HG03342 (cell line): ENCODE measurements around the gene GIGYF1.
"Not testable (repeated sequence)": the region's sequence is repeated elsewhere in the genome, so short reads cannot be mapped to it uniquely, and the experiment has no call there.

Source experiments
- ATAC-seq: cut with Tn5 transposase; IDR thresholded peaks from one replicate; pipeline ENCODE4 v1.9.1; 2021; ENCODE audit warnings: mild to moderate bottlenecking, moderate library complexity; ENCODE audit not compliant: unreplicated experiment

Gene GIGYF1

DNA sequence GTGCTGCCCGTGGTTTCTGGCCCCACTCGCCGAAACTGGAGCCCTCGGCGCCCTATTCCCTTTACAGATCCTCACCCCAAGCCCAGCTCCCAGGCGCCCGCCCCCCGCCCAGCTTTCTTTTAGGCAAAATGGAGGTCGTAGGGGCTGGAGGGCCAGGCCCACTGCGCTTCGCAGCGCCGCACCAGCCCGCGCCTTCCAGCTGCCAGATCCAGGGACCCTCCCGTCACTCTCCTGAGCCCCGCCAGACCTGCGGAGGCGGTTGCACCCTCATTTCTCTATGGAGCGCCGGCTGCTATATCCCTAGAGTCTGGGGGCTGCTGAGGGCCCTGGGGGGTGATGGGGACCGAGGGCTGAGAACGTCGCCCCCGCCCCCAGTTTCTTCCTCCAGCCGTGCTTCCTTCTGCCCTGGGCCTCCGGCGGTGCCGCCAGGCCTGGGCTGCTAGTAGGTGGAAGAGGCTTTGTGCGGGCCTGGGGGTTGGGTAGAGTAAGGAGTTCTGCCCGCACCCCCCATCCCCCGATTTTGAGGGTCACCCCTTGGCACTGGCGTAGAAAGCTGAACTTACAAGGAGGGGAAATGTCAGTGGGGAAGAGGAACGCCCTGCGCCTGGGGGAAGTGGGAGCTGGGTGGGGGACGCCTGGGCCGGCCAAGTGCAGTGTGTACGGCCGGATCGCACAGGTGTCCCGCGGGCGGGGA is 19.5 kb downstream of the GIGYF1 start:
- ATAC-seq, result no peak

DNA sequence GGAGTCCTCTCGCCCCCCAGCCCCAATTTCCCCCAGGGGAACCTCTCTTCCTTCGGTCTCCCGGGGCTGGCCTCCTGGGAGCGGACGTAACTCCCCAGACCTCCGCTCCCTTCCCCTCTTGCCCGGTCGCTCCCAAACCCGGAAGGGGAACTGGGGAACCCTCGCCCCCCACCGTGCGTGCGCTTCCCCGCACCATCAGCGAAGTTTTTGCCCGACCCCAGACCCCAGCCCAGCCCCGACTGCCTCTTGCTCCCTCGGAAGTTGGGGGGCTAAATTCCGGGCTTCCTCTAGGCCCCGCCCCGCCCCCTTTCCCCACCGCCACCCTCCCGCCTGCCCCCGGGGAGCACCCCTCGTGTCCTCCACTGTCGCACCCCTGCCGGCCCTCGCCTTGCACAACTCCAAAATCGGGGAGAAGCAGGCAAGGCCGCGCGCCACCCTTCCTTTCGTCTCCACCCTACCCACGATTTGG is 20.1 kb downstream of the GIGYF1 start:
- ATAC-seq, result no peak

DNA sequence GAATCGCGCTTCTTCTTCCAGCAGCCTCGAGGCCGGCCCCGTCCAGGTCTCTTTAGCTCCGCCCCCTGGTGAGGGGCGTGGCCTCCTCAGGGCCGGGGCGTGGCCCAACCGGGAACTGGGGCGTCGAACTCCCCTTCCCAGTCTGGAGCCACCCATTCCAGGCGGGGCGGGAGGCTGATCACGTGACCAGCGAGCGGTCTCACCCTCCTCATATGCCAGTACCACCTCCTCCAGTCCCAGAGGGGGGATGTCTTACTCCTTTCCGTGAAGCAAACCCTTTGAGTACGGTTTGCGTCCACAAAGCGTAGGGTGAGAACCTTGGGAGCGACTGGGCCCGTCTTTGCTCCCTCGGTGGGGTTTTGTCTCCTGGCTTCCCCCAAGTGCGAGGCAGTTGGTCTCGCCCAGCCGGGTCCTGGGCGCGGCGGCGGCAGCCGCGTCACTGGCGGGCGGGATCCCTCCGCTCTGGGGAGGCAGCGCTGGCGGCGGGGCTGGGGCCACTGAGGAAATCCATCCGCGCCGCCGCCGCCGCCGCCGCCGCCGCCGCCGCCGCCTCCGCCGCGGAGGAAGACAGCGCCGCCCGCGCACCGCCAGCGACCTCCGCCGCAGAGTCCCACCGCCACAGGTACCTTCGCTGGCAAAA is 20.6 kb downstream of the GIGYF1 start, which contains the start of gene GNB2:
TSS of gene GNB2 (plus strand) at position 439 of the 640 bp plus-strand sequence. CDS start 2,526 bp downstream, outside the sequence.
- ATAC-seq, result peak; percentile 62

DNA sequence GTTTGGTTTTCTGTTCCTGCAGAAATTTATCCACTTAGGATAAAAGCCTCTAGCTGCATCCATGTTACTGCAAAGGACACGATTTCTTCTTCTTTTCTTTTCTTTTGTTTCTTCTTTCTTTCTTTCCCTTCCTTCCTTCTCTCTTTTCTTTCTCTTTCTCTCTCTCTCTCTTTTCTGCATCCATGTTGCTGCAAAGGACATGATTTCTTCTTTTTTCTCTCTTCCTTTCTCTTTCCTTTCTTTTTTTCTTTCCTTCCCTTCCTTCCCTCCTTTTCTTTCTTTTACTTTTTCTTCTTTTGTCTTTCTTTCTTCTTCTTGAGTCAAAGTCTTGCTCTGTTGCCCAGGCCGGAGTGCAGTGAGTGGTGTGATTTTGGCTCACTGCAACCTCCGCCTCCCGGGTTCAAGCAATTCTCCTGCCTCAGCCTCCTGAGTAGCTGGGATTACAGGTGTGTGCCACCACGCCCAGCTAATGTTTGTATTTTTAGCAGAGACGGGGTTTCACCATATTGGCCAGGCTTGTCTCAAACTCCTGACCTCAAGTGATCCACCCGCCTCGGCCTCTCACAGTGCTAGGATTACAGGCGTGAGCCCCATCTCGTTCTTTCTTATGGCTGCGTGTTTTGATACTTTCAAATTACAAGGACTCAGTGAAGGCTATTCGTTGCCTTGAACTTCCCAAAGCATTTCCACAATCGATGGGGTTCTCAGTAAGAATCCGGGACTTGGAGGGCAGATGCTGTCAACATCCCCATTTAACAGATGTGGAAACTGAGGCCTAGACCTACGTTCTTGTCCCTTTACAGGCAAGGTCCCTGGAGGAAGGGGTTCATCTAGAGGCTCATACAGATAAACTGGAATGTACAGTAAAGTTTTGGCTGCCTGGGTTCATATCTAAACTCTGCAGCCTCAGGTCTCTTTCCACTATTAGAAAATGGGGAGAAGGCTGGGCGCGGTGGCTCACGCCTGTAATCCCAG is 22.4 kb downstream of the GIGYF1 start:
- no peak for ATAC-seq

DNA sequence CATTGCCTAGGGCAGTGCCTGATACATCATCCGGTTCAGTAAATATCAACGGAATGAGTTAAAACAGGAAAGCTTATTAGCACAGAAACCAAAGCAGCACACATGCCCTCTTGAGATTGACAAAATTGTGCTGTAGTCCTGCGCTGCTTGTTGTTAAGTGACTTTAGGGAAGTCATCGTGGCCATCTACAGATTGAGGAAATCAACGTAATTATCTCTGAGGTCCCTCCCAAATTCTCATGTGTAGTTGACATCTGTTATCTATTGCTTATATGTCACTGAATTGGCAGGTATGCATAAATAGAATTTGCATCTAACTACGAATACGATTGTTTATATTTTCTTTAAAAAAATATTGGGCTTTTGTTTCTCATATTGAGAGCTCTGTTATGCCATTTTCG is 24.0 kb downstream of the GIGYF1 start:
- no peak for ATAC-seq

DNA sequence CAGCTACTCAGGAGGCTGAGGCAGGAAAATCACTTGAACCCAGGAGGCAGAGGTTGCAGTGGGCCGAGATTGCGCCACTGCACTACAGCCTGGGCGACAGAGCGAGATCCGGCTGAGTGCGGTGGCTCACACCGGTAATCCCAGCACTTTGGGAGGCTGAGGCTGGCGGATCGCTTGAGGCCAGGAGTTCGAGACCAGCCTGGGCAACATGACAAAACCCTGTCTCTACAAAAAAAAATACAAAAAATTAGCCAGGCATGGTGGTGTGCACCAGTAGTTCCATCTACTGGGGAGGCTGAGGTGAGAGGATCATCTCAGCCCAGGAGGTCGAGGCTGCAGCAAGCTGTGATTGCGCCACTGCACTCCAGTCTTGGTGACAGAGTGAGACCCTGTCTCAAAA is 24.9 kb downstream of the GIGYF1 start:
- ATAC-seq, result not testable (repeated sequence)

DNA sequence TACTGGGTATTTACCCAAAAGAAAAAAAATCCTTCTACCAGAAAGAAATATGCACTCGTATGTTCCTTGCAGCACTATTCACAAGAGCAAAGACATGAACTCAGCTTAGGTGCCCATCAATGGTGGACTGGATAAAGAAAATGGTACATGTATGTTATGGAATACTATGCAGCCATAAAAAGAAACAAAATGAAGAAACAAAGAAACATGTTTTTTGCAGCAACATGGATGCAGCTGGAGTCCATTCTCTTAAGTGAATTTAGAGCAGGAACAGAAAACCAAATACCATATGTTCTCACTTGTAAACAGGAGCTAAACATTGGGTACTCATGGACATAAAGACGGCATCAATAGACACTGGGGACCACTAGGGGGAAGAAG is 26.0 kb downstream of the GIGYF1 start:
- no peak for ATAC-seq

DNA sequence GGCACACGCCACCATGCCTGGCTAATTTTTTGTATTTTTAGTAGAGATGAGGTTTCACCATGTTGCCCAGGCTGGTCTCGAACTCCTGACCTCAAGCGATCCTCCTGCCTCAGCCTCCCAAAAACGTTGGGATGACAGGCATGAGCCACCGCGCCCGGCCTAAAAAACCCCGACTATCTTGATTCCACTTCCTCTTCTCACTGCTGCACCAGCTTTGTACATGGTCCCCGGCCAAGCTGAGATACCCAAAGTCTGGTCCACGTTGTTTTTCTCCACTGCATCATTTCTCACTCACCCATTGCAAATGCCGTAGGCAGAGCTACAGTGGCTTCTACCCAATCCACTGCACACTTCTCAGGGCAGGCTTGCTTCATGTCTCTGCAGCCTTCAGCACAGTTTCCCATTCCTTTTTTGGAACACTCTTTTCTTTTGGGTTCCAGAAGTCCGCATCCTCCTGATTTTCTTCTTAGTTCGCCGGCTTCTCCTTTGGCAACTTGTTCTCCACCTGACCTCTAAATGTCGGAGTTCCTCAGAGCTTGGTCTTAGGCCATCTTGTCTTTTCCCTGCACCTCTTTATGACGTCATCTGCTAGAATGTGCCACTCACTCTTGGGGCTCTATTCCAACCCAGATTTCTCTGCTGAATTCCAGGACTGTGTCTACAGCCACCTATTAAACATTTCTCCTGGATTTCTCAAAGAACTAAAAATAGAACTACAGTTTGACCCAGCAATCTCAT is 26.6 kb downstream of the GIGYF1 start:
- no peak for ATAC-seq

DNA sequence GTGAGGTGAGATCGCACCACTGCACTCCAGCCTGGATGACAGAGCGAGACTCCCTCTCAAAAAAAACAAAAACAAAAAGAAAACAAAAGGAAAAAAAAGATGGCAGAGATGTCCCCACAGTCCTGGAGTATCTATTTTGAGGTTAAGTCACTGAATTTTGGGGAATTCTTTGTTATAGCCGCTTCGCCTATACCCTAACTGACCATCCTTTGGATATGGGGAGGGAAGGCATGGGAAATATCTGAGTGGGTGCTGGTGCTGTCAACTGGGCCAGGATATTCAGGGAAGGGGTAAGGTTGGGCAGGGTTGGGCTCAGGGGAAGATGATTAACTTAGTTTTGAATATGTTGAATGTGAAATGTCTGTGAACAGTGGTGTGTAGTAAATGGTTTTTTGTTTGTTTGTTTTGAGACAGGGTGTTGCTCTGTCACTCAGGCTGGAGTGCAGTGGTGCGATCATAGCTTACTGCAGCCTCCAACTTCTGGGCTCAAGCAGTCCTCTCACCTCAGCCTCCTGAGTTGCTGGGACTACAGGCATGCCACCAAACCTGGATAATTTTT is 28.8 kb downstream of the GIGYF1 start:
- no peak for ATAC-seq

DNA sequence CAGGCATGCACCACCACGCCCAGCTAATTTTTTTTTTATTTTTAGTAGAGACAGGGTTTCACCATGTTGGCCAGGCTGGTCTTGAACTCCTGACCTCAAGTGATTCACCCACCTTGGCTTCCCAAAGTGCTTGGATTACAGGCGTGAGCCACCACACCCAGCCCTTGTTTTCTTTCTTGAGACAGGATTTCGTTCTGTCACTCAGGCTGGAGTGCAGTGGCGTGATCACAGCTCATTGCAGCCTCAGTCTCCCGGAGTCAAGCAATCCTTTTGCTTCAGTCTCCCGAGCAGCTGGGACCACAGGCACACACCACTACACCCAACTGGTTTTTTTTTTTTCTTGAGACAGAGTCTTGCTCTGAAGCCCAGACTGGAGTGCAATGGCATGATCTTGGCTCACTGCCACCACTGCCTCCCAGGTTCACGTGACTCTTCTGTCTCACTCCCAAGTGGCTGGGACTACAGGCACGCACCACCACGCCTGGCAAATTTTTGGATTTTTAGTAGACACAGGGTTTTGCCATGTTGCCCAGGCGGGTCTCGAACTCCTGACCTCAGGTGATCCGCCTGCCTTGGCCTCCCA is 31.8 kb downstream of the GIGYF1 start:
- ATAC-seq, result not testable (repeated sequence)

DNA sequence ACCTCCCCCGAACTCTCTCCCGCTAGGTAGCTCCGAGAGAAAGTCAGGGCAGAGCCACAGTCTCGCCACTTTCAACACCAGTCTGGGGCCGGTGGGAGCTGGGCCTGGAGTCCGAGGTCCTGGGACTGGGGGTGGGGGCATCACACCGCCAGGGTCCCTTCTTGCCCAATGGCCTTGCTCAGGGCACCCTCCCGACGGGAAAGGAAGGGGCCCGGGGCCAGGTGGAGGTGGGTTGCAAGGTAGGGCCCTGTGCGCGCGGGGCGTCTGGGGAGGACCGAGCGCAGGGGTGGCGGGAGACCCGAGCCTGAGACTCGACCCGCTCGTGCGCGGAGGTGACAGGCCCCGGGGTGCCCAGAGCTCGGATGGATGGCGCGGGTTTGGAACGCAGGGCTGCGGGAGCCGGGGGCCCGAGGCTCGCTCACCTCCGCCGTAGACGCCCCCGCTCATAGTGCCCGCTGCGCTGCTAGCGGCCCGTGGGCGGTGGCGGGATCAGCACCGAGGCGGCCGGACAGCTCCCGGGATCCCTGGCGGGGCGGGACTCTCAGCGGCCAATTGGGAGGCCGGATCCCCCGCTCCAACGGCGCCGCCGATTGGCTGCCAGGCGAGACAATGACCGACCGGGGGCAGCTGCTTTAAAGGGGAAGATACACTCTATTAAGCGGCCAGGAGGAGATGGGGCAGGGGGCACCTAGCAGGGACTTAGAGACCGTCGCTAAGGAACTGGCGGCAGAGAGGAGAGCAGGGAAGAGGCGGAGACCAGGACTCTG is 38.0 kb downstream of the GIGYF1 start, which contains the start of gene ACTL6B:
TSS of gene ACTL6B (minus strand) at position 541 of the 767 bp plus-strand sequence. CDS start at position 447, 94 bp downstream.
- ATAC-seq, result no peak

DNA sequence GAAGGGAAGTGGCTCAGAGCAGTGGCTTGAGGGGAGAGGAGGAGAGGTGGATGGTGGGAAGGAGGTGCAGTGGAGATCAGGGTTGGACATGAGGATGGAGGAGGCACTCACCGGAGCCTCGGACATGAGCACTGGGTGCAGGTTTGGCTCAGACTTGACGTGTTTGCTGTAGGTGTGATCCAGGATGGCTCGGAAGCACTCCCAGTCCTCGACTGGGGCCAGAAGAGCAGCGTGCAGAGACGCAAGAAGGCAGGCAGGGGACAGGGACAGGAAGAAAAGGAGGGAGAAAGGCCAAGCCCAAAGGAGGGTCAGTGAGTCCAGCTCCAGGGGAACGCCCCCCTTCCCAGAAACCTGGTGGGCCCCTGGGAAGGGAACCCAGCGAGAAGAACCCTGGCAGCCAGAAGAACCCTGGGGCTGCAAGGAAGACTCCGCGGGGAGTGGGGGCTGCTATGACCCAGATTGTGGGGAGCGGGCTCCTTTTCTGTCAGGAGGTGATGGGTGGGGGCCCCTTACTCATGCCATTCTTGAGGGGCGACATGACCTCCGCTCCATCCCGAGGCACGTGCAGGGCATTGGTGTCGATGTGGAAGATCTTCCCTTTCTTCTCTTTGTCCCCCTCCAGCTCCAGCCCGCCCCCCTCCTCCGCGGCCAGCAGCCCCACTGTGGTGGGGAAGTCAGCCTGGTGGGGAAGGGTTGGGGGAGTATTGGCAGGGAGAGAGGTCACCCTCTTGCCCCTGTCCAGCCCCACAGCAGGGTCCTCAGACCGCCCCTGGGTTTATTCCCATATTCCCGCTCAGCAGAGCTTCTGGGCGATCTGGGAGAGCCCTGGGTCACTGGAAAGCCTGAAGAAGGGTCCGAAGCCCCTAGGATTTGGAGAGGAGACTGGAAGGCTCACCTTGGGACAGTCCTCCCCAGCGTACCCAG is 38.9 kb downstream of the GIGYF1 start:
- ATAC-seq, result no peak

DNA sequence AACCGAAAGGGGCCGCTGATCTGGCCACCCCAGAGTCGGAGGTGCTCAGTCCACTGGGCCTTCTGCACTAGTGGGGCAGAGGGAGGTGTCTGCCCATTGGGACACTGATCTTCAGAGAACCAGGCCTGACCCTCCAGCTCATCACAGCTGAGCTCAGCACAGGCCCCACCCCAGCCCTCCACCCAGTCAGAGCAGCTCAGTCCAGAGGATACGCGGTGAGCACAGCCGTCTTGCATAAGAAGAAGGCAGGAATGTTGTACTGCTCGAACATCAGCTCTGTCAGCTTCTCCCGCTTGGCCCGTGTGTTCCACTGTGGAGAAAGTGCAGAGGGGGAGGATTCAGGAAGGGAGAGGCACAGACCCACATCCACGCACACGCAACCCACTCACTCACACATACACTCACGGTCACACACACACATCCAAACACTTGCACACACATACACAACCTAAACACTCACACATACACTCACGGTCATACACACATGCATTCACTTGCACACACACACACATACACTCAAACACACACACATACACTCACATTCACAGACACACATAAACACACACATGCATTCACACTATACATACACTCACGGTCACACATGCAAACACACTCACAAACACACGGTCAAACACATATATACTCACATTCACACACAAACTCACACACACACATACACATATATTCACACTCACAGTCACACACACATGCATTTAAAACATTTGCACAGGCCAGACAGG is 44.1 kb downstream of the GIGYF1 start:
- no peak for ATAC-seq

DNA sequence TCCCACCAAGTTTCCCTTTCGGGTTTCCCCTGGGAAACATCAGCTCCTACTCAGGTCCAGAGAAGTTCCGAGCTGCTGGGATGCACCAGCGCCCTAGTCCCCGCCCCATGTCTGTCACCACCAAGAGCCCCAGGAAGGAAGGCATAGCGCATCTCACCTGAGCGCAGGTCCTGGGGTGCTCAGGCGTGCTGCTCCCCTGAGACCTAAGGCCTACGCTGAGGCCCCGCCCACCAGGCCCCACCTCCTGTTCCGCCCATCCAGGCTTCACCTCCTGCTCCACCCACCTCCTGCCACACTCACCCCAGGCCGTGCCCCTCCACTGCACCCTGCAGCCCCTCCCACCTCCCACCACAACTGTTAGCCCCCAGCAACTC is 51.5 kb downstream of the GIGYF1 start:
- ATAC-seq, result no peak

DNA sequence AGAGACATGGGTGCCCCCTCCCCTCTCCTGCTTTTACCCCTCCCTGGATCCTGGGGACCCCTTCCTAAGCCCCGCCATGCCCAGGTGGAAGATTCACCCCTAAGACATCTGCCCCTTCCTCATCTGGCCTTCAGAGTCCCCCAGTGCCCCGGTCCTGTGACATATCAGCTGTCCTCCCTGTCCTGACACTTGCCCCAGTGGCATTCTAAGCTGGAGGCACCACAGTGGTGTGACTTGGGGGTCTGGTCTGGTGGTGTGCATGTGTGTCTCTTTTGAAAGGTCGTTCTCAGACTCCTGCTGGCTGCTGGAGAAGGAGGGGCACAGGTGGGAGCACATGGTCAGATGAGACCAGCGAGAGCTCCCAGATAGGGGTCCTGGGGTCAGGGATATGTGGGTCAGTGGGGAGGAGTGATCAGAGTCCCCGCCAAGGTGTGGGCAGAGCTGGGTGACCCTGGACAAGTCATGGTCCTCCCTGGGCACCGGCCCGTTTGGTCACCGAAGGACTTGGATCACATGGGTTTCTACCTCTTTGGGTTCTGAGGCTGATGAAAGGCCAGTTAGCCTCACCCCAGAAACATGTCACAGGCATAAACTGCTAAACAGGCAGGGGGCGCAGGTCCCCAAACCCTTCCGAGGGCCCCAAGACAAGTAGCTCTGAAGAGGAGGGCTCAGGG is 52.1 kb downstream of the GIGYF1 start:
- no peak for ATAC-seq

DNA sequence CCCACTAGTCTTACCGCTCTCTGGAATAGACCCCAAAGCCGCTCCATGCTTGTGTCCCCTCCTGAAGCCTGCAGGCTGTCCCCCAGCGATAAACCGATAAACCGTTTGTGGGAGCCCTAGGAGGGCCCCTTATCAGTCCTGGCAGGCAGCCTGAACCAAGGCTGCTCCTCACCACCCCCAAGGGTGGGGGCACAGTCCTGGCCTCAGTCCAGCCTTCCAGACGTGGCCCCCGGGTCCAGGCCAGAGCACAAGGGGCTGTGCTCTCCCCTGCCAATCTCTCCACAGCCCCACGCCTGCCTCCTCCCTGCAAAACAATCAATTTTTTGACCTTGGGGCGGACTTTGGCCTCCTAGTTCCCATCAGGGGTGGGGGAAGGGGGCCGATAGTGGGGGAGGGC is 52.6 kb downstream of the GIGYF1 start, which contains the start of gene TFR2:
TSS of gene TFR2 (minus strand) at position 90 of the 397 bp plus-strand sequence. CDS start at position 47, 43 bp downstream.
- no peak for ATAC-seq
